ENCODE results near the gene L3HYPDH. TPM values are rescaled to one million over a fixed set of nuclear protein-coding genes. Genes with fewer than 3 reads are reported as not detected.

L3HYPDH gene
- total and polyA plus RNA-seq, 2 of the 13 experiments (the other 11 are each of a cell fraction or from before 2014, with no cell fraction given) = 30.5 to 36.6 TPM

DNA sequence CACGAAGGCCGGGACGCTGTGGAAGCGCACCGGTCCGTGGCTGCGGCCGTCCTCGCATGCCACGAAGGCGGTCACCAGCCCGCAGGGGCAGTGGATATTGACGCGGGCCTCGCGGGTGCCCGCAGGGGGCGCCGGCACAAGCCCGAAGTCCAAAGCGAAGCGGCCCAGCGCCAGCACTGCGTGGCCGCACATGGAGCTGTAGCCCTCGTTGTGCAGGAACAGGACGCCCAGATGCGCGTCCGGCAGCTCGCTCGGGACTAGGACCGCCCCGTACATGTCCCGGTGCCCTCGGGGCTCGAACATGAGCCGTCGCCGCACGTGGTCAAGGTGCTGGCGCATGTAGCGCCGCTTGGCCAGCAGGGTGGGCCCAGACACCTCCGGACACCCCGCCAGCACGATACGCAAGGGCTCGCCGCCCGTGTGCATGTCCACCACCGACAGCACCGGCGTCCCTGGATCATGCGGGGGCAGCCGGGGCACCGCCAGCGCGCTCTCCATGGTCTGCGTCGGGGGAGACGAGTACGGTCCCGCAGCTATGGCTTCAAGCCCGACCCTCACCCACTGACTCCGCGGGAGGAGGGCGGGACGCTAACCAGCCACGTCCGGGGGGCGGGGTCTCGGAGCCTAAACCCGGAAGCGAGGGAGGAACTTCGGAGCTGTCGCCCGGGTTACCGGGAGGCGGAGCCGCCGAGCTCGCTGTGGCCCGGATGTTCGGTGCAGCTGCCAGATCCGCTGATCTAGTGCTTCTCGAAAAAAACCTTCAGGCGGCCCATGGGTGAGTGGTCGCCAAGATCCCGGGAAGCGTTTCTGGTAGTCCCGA is at the start of gene L3HYPDH, which contains the start of gene JKAMP (continued):
- TF ChIP-seq GFI1 (CRISPR knock-in tag; IDR thresholded peaks at IDR 0.05; ENCODE audit: borderline replicate concordance) (peak; percentile 75; the same call in 1 of the 2 replicates), ZFP36L1 (CRISPR knock-in tag; IDR thresholded peaks at IDR 0.05) (peak; percentile 95), ZNF557 (CRISPR knock-in tag; IDR thresholded peaks at IDR 0.05) (0 out of 2 replicates have a peak, but pooled peaks have one; percentile 77), RAD51 (IDR thresholded peaks at IDR 0.05; ENCODE audit: borderline replicate concordance) (no peak), GABPA (IDR thresholded peaks at IDR 0.05; ENCODE audit: low read depth, low read length) (peak; percentile 63), GABPA (CRISPR knock-in tag; IDR thresholded peaks at IDR 0.05; ENCODE audit: low read depth) (peak; percentile 84), TSC22D2 (CRISPR knock-in tag; IDR thresholded peaks at IDR 0.05; ENCODE audit: borderline replicate concordance) (no peak), ZNF326 (CRISPR knock-in tag; IDR thresholded peaks at IDR 0.05; ENCODE audit: borderline replicate concordance) (no peak), DPF2 (CRISPR knock-in tag; IDR thresholded peaks at IDR 0.05; ENCODE audit: borderline replicate concordance, low read depth) (no peak), SMC3 (IDR thresholded peaks at IDR 0.05; ENCODE audit: low read length) (no peak), ZNF879 (CRISPR knock-in tag; IDR thresholded peaks at IDR 0.05) (peak; percentile 98), THAP11 (CRISPR knock-in tag; IDR thresholded peaks at IDR 0.05) (peak; percentile 81), PAWR (CRISPR knock-in tag; IDR thresholded peaks at IDR 0.05; ENCODE audit: borderline replicate concordance) (no peak), PCBP2 (optimal IDR thresholded peaks at IDR 0.05; ENCODE audit: low read depth, low read length, poor library complexity, severe bottlenecking) (no peak), ZBTB42 (CRISPR knock-in tag; IDR thresholded peaks at IDR 0.05) (peak; percentile 90), PHF21A (CRISPR knock-in tag; IDR thresholded peaks at IDR 0.05) (no peak)
- TF ChIP-seq, protein P1, sequence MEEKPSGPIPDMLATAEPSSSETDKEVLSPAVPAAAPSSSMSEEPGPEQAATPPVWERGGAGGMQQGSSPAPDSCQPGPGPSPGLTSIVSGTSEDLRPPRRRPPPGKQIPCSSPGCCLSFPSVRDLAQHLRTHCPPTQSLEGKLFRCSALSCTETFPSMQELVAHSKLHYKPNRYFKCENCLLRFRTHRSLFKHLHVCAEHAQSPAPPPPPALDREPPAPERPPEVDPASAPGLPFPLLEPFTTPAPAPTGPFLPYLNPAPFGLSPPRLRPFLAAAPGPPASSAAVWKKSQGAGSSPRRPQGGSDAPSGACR (CRISPR knock-in tag; IDR thresholded peaks at IDR 0.05) = no peak
- TF ChIP-seq, protein P2, sequence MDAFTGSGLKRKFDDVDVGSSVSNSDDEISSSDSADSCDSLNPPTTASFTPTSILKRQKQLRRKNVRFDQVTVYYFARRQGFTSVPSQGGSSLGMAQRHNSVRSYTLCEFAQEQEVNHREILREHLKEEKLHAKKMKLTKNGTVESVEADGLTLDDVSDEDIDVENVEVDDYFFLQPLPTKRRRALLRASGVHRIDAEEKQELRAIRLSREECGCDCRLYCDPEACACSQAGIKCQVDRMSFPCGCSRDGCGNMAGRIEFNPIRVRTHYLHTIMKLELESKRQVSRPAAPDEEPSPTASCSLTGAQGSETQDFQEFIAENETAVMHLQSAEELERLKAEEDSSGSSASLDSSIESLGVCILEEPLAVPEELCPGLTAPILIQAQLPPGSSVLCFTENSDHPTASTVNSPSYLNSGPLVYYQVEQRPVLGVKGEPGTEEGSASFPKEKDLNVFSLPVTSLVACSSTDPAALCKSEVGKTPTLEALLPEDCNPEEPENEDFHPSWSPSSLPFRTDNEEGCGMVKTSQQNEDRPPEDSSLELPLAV (CRISPR knock-in tag; conservative IDR thresholded peaks at IDR 0.05; ENCODE audit: low read depth) = peak; percentile 4; the same call in 1 of the 2 replicates
- TF ChIP-seq, protein P3, sequence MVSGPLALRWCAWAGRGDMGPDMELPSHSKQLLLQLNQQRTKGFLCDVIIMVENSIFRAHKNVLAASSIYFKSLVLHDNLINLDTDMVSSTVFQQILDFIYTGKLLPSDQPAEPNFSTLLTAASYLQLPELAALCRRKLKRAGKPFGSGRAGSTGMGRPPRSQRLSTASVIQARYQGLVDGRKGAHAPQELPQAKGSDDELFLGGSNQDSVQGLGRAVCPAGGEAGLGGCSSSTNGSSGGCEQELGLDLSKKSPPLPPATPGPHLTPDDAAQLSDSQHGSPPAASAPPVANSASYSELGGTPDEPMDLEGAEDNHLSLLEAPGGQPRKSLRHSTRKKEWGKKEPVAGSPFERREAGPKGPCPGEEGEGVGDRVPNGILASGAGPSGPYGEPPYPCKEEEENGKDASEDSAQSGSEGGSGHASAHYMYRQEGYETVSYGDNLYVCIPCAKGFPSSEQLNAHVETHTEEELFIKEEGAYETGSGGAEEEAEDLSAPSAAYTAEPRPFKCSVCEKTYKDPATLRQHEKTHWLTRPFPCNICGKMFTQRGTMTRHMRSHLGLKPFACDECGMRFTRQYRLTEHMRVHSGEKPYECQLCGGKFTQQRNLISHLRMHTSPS (CRISPR knock-in tag; IDR thresholded peaks at IDR 0.05; ENCODE audit: low read depth) = peak; percentile 80
- TF ChIP-seq, protein P4, sequence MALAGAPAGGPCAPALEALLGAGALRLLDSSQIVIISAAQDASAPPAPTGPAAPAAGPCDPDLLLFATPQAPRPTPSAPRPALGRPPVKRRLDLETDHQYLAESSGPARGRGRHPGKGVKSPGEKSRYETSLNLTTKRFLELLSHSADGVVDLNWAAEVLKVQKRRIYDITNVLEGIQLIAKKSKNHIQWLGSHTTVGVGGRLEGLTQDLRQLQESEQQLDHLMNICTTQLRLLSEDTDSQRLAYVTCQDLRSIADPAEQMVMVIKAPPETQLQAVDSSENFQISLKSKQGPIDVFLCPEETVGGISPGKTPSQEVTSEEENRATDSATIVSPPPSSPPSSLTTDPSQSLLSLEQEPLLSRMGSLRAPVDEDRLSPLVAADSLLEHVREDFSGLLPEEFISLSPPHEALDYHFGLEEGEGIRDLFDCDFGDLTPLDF (CRISPR knock-in tag; IDR thresholded peaks at IDR 0.05) = peak; percentile 91
- TF ChIP-seq, protein P5, sequence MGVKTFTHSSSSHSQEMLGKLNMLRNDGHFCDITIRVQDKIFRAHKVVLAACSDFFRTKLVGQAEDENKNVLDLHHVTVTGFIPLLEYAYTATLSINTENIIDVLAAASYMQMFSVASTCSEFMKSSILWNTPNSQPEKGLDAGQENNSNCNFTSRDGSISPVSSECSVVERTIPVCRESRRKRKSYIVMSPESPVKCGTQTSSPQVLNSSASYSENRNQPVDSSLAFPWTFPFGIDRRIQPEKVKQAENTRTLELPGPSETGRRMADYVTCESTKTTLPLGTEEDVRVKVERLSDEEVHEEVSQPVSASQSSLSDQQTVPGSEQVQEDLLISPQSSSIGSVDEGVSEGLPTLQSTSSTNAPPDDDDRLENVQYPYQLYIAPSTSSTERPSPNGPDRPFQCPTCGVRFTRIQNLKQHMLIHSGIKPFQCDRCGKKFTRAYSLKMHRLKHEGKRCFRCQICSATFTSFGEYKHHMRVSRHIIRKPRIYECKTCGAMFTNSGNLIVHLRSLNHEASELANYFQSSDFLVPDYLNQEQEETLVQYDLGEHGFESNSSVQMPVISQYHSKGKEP (CRISPR knock-in tag; IDR thresholded peaks at IDR 0.05) = peak; percentile 81; the same call in 1 of the 2 replicates
